ENCODE measurements around the gene ACSL6.

ACSL6 gene

GRCh38 chr5:131984956-131985665, 26.3 kb downstream of the ACSL6 start:
- DNase-seq (ENCODE audit: low read depth in 1 of 2, low spot score in 1 of 2), result no peak

DNA sequence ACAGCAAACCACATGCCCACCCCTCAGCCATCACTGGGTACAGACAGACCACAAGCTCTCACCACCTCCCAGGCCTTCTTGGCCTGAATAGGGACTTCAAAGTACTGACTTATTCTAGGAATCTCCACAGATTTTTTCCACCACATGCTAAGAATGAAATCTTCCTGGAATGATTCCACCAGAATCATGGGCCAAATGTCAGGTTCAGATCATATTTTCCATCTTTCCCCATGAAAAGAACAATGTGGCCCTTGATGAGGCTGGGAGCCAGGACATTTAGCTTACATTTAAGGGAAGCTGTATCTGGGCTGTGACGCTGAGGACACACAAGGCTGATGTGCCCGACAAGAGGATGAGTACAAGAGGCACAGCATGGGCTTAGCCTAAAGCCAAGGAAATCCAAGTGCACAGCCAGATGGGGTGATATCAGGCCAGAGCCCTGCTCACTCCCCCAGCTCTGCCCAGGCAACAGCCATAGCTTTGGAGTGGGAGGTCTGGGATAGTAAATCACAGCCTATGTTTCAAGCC, 28.1 kb downstream of the ACSL6 start:
- no peak for DNase-seq (ENCODE audit: low read depth in 1 of 2, low spot score in 1 of 2)

GRCh38 chr5:131981516-131981915, 29.9 kb downstream of the ACSL6 start:
- DNase-seq (ENCODE audit: low read depth in 1 of 2, low spot score in 1 of 2), result no peak

GRCh38 chr5:131980696-131981095, 30.8 kb downstream of the ACSL6 start:
- no peak for DNase-seq (ENCODE audit: low read depth in 1 of 2, low spot score in 1 of 2)

DNA sequence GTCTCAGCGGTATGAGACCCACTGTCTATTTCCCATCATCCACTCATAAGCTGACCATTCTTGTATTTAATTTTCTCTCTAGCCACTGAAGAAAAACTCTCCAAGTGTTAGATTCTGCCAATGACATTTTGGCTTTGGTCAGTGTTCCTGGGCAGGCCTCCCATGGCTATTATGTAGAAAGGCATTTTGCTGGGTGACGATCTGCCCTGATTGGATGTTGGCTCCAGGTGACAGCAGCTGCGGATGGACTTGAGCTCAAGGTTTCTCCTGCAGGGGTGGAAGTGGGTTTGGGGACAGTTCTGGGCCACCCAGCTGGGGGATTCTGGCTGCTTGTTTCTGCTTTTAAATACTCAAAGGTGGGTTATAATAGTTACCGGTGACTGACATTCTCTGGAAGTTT, 31.6 kb downstream of the ACSL6 start:
- DNase-seq (ENCODE audit: low read depth in 1 of 2, low spot score in 1 of 2), result no peak

GRCh38 chr5:131977212-131977604, 34.2 kb downstream of the ACSL6 start:
- DNase-seq (ENCODE audit: low read depth in 1 of 2, low spot score in 1 of 2), result no peak

GRCh38 chr5:131976414-131977211, 34.8 kb downstream of the ACSL6 start:
- no peak for DNase-seq (ENCODE audit: low read depth in 1 of 2, low spot score in 1 of 2)

- DNase-seq (ENCODE audit: low read depth in 1 of 2, low spot score in 1 of 2), result no peak
Observed at GRCh38 chr5:131974956-131975726, 36.3 kb downstream of the ACSL6 start.

GRCh38 chr5:131974622-131974955, 36.9 kb downstream of the ACSL6 start:
- DNase-seq (ENCODE audit: low read depth in 1 of 2, low spot score in 1 of 2), result no peak

GRCh38 chr5:131974016-131974415, 37.4 kb downstream of the ACSL6 start:
- DNase-seq (ENCODE audit: low read depth in 1 of 2, low spot score in 1 of 2), result no peak

GRCh38 chr5:131973089-131973712, 38.3 kb downstream of the ACSL6 start:
- DNase-seq (ENCODE audit: low read depth in 1 of 2, low spot score in 1 of 2), result no peak

- DNase-seq (ENCODE audit: low read depth in 1 of 2, low spot score in 1 of 2), result no peak
Observed at GRCh38 chr5:131968396-131968954, 43.0 kb downstream of the ACSL6 start.

DNA sequence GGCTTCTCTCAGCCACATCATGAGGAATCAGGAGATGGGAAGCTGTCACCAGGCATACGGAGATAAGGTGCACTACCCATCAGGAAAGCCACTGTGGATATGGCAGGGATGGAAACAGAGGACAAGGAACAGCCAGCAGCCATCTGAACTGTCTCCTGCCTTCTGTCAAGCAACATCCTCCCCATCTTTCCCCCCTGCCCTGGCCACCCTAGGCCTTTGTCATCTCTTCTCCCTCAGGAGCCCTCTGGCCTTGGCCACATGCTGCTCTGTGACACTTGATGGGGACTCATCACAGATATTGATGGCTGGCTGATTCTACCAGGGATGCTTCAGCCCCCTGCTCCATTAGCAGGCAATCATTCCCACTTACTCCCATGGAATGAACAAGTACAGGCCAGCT, 44.9 kb downstream of the ACSL6 start:
- DNase-seq (ENCODE audit: low read depth in 1 of 2, low spot score in 1 of 2), result no peak

- no peak for DNase-seq (ENCODE audit: low read depth in 1 of 2, low spot score in 1 of 2)
Observed at GRCh38 chr5:131965826-131966415, 45.5 kb downstream of the ACSL6 start.

DNA sequence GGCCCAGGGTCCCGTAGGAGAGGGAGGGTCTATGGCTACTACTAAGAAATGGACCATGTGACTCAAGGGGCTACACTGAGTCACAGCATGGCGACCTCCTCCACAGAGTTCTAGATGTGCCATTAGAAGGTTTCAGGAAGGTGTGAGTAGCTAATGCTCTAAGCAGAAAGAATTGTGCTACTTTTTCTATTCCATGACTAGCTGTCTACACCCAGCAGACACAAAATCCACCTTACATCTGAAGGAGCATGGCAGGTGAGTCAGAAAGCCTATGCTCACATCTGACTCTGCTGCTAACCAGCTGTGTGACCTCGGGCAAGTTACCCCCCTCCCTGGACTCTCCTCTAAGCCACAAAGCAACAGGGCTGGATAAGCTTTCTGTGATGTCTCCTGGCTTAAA, 51.6 kb downstream of the ACSL6 start:
- DNase-seq (ENCODE audit: low read depth in 1 of 2, low spot score in 1 of 2), result no peak

DNA sequence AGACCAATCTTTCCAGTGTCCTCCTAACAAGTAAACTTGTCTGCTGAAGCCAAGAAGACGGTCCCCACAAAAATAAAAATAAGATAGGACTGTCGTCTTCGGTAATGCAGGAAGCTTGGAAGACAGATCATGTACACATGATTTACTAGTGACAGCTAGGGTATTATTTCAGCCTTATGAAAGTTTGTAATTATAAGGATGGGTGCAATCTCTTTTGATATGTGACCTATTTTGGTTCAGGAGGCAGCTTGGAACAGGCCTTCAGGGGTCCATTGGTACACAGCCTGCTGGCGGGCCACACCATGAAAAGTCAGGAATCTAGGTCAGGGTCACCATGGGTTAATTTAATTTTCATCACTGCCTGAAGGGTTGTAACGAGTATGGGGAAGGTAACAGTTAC, 52.3 kb downstream of the ACSL6 start:
- DNase-seq (ENCODE audit: low read depth in 1 of 2, low spot score in 1 of 2), result no peak

GRCh38 chr5:131957721-131958441, 53.6 kb downstream of the ACSL6 start:
- DNase-seq (ENCODE audit: low read depth in 1 of 2, low spot score in 1 of 2), result no peak

DNA sequence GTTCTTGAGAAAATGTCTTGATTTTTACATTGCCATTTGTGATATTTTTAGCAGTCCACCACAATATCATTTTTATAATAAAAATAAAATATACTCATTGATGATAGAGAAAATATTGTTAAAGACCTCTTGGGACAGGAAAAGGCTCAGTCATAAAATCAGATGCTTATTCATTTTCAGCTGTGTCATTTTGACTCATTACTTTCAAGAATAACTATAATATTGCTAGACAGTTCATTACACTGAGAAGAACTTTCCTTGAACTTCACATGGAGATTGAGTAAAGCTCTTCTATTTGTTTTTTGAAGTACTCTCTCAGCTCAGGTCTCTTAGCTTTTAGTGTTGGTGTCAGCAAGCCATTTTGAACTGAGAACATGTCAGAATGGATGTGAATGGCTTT, 57.5 kb downstream of the ACSL6 start:
- DNase-seq (ENCODE audit: low read depth in 1 of 2, low spot score in 1 of 2), result no peak

DNA sequence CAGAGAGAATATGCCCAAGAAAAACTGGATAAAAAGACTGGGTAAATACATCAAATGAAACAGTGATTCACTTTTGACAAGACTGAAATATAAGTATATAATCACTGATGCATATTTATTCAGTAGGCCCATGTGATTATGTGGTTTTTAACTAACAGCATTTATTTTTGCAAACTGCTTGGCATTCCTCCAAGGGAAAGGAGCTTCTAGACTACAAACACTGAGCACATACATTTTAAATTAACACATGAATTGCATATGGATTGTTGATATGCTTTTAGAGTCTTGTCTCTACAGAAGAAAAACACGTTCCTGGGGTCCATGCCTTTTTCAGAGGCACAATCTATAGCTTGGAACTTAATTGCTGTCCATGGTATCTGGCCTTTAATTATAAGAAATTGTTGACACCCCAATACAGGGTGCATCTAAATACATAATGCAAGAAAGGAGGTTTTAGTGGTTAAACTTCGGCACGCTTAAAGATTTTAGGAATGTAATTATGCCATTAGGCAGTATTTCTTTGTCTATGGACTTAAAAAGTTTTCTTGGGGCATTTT, 59.1 kb downstream of the ACSL6 start:
- DNase-seq (ENCODE audit: low read depth in 1 of 2, low spot score in 1 of 2), result no peak

GRCh38 chr5:131950706-131951105, 60.8 kb downstream of the ACSL6 start:
- no peak for DNase-seq (ENCODE audit: low read depth in 1 of 2, low spot score in 1 of 2)
